HepG2 (cell line): ENCODE measurements around the gene TOB1. TPM values are rescaled to one million over a fixed set of nuclear protein-coding genes. Genes with fewer than 3 reads are reported as not detected.

Source experiments
- ATAC-seq: fragments of 200-7000 bp; cut with Tn5 transposase; 3 replicates; pipeline ENCODE4 v1.9.1; 2020; ENCODE audit warnings: mild to moderate bottlenecking, moderate library complexity
- BruUV-seq: library from RNA; stranded (reverse); fragments of 400-500 nt; replicated peaks from 2 replicates; lab custom pipeline; 2021; lab: Mats Ljungman, UMichigan
- CTCF ChIA-PET: fragments of 300-600 bp; formaldehyde crosslinking; extraction: SDS; loops from one replicate; lab custom pipeline; 2021; ENCODE audit warnings: low total read pairs, inconsistent platforms, low intra/inter-chr PET ratio; lab: Yijun Ruan, JAX
- POLR2A ChIA-PET: fragments of 350-600 bp; sonication (Branson Sonifier 250); formaldehyde crosslinking; loops from one replicate; lab custom pipeline; 2020; ENCODE audit warnings: antibody characterized with exemption, inconsistent platforms; lab: Yijun Ruan, JAX
- DNase-seq: peaks from one replicate; pipeline ENCODE4 v3.0.0-alpha.2; 2015; ENCODE audit warnings: low spot score
- FAIRE-seq: peaks from 3 replicates; lab custom pipeline; 2011; peaks lifted over from hg19 to GRCh38; lab: Jason Lieb, UNC
- H2AFZ ChIP-seq: one replicate; pipeline ENCODE4 v1.6.1; 2011; ENCODE audit warnings: low read length, inconsistent platforms
- H3K27ac ChIP-seq: fragments of 300-600 bp; 3 replicates; pipeline ENCODE4 v1.8.0; 2011; ENCODE audit warnings: mixed run types, mild to moderate bottlenecking, mixed read lengths, low read length, inconsistent platforms; ENCODE audit not compliant: insufficient read depth; ENCODE audit errors: extremely low read length
- H3K27me3 ChIP-seq, 2 experiments: fragments of 200-600 bp in 1 of 2; 2 replicates in 1 of 2; 3 replicates in 1 of 2; pipeline versions ENCODE4 v1.6.0 to v1.8.0; 2011; ENCODE audit warnings: low read length in 2 of 2, mild to moderate bottlenecking in 2 of 2, moderate library complexity in 2 of 2, inconsistent platforms in 1 of 2; ENCODE audit not compliant: insufficient read depth in 2 of 2, control insufficient read depth in 1 of 2
- H3K36me3 ChIP-seq, 2 experiments: fragments of 200-600 bp in 1 of 2; replicated peaks in 1 of 2; 2 replicates in 1 of 2; 3 replicates in 1 of 2; pipeline versions ENCODE4 v1.5.1 to v1.8.0; 2011; ENCODE audit warnings: low read length in 2 of 2, inconsistent platforms in 1 of 2; ENCODE audit not compliant: insufficient read depth in 2 of 2, control insufficient read depth in 1 of 2
- H3K4me1 ChIP-seq: 2 replicates; pipeline ENCODE4 v1.5.1; 2012; ENCODE audit warnings: low read length, inconsistent platforms; ENCODE audit not compliant: insufficient read depth
- H3K4me2 ChIP-seq: 2 replicates; pipeline ENCODE4 v1.6.0; 2011; ENCODE audit warnings: low read depth, low read length, inconsistent platforms
- H3K4me3 ChIP-seq, 3 experiments: fragments of 200-600 bp in 1 of 3; sonication (generic), shearing (Covaris generic) in 1 of 3; replicated peaks in 1 of 3; 2 replicates each; pipeline ENCODE4 v1.5.1; 2011 to 2016; ENCODE audit warnings: low read length in 3 of 3, inconsistent platforms in 2 of 3, low read depth in 2 of 3, mild to moderate bottlenecking in 2 of 3, control low read depth in 1 of 3, mixed read lengths in 1 of 3; ENCODE audit not compliant: insufficient read depth in 1 of 3
- H3K79me2 ChIP-seq: one replicate; pipeline ENCODE4 v1.6.1; 2011; ENCODE audit warnings: low read length, inconsistent platforms; ENCODE audit not compliant: insufficient read depth
- H3K9ac ChIP-seq: 2 replicates; pipeline ENCODE4 v1.6.0; 2011; ENCODE audit warnings: mild to moderate bottlenecking, low read depth, low read length, inconsistent platforms; ENCODE audit not compliant: insufficient read depth
- H3K9me3 ChIP-seq: 2 replicates; pipeline ENCODE4 v1.5.1; 2012; ENCODE audit warnings: mild to moderate bottlenecking, low read length
- H4K20me1 ChIP-seq: 2 replicates; pipeline ENCODE4 v1.6.0; 2011; ENCODE audit warnings: inconsistent platforms, mild to moderate bottlenecking, low read length, moderate library complexity; ENCODE audit not compliant: insufficient read depth
- DR1 ChIP-seq: sonication (generic); formaldehyde crosslinking; IDR thresholded peaks from 2 replicates; pipeline ENCODE4 v1.8.0; 2021; ENCODE audit warnings: mild to moderate bottlenecking, missing genetic modification reagents, inconsistent platforms
- GATAD2A ChIP-seq: IDR thresholded peaks from 2 replicates; pipeline ENCODE4 v1.6.1; 2016
- KLF16 ChIP-seq, 2 experiments: sonication (generic) in 1 of 2; formaldehyde crosslinking in 1 of 2; IDR thresholded peaks; 2 replicates each; pipeline versions ENCODE4 v1.6.1 to v1.8.0; 2016 to 2023; ENCODE audit warnings: missing genetic modification reagents in 2 of 2, missing compliant biosample characterization in 1 of 2
- RAD21 ChIP-seq: fragments of 450-650 bp; formaldehyde crosslinking; IDR thresholded peaks from 2 replicates; pipeline ENCODE4 v1.5.0; 2020; ENCODE audit warnings: mild to moderate bottlenecking
- TBX2 ChIP-seq: sonication (generic); formaldehyde crosslinking; IDR thresholded peaks from 2 replicates; pipeline ENCODE4 v1.5.0; 2020; ENCODE audit warnings: missing genetic modification reagents, mild to moderate bottlenecking, borderline replicate concordance
- WGBS: methylation state at CpG from one replicate; pipeline ENCODE4 v1.1.6; 2017; ENCODE audit warnings: low lambda C conversion rate; 5-methylcytosine and 5-hydroxymethylcytosine counted together
- in situ Hi-C: cut with HindIII; loops from 2 replicates; pipeline ENCODE4 v1.10.0; 2017; ENCODE audit warnings: low pct_unique_long_range_greater_than_20kb; ENCODE audit not compliant: extremely low pct_ligation_motif_present
- intact Hi-C: fragments of 100-400 bp; cut with micrococcal nuclease; formaldehyde crosslinking; loops from one replicate; pipeline ENCODE4 v1.10.0; 2022; ENCODE audit not compliant: unreplicated experiment
- polyA plus RNA-seq, 8 experiments: library from polyadenylated mRNA; depleted of rRNA in 3 of 8; stranded (reverse) in 7 of 8; unstranded in 1 of 8; fragments of >200 nt; fragmentation: Illumina TruSeq in 4 of 8; extraction: Trizol in 4 of 8; gene quantifications; 2 replicates each; pipeline versions ENCODE4 v1.2.1 to v1.2.3, GENCODE V29; 2011 to 2016; ENCODE audit warnings: low read depth in 4 of 8, missing spikeins in 1 of 8, mixed read lengths in 1 of 8; ENCODE audit not compliant: insufficient read depth in 1 of 8
- total RNA-seq, 5 experiments: library from RNA; depleted of rRNA; stranded (reverse); fragments of >200 nt; fragmentation: Illumina TruSeq; extraction: Trizol; gene quantifications; 2 replicates each; pipeline ENCODE4 v1.2.3, GENCODE V29; 2016; ENCODE audit warnings: low read depth in 1 of 5
- TF ChIP-seq, protein P1 (sequence below): IDR thresholded peaks from 2 replicates; pipeline ENCODE4 v1.6.1; 2018; ENCODE audit warnings: missing genetic modification reagents, mild to moderate bottlenecking, missing compliant biosample characterization
- TF ChIP-seq, protein P2 (sequence below): IDR thresholded peaks from 2 replicates; pipeline ENCODE4 v1.6.1; 2016; ENCODE audit warnings: control low read depth
- TF ChIP-seq, protein P3 (sequence below): sonication (generic); formaldehyde crosslinking; IDR thresholded peaks from 2 replicates; pipeline ENCODE4 v1.4.0; 2020; ENCODE audit warnings: missing genetic modification reagents

TOB1 gene
- total and polyA plus RNA-seq, 2 of the 13 experiments (the other 11 are each of a cell fraction or from before 2014, with no cell fraction given), result 21.9 to 57.7 TPM

DNA sequence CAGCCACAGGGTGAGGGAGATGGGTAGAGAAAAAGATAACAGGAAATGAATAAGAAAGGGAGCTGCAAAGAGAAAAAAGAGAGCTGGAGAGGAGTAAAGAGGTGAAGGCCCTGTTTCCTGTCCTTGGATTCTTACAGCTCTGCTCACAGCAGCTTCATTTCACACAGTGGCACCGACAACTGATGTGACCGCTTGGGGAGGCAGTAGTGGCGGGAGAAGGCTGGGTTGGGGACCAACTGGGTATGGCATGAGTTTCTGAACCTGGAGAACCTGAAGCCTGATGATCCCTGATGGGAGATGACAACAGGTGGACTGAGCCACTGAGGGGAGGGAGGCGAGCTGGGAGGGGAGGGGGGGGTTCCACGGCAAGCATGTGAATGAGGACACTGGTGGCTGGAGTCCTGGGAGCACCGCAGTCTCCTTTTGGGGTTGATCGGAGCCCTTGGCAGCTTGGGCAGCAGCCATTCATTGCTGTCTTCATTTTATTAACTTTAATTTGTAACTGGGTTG lies 34.3 kb upstream of the TOB1 start:
- WGBS, result 64% methylated on average over 7 of the region's 7 CpGs
- CTCF ChIA-PET, result no interaction called here
- intact Hi-C loops, result no loop called here
- ATAC-seq (no peak), FAIRE-seq (no peak), DNase-seq (no peak)
- H4K20me1 ChIP-seq, result no peaks in the 10 kb centered on the region
- POLR2A ChIA-PET, result interaction anchor here (0.7 to 12.8 kb wide), 11 partner anchors 8 to 47 kb away, joined by 3 to 343 read pairs (median 16); partner anchors contain the start of gene TOB1
- no peaks in the 10 kb centered on the region for H3K36me3 ChIP-seq
- H3K9ac ChIP-seq, result peak overlapping the region; percentile 4; the same call in 1 of the 2 replicates
- H3K27me3 ChIP-seq, result no peaks in the 10 kb centered on the region
- no TSS peak for BruUV-seq
- no peaks in the 10 kb centered on the region for H3K9me3 ChIP-seq
- in situ Hi-C loops, result loop anchor here (5.0 kb wide), 1 partner anchor 42 kb away; no protein-coding TSS in a partner anchor
- H3K4me1 ChIP-seq, result peaks cover 82% of the 10 kb centered on the region
- no peaks in the 10 kb centered on the region for H3K79me2 ChIP-seq
- H3K27ac ChIP-seq, result no peak overlapping the region
- H2AFZ ChIP-seq, result no peak overlapping the region
- H3K4me3 ChIP-seq, result peak overlapping the region in 2 of 3 experiments; percentile 4 to 35; a peak in 2 of 6 replicates
- peak overlapping the region; percentile 80 for H3K4me2 ChIP-seq
- 0 out of 4 replicates have a peak, but pooled peaks of 1 of the 2 experiments have one; percentile 13 for TF ChIP-seq KLF16 (CRISPR knock-in tag; IDR thresholded peaks at IDR 0.05)
- 0 out of 2 replicates have a peak, but pooled peaks have one; percentile 11 for TF ChIP-seq TBX2 (CRISPR knock-in tag)
- TF ChIP-seq, protein P1, sequence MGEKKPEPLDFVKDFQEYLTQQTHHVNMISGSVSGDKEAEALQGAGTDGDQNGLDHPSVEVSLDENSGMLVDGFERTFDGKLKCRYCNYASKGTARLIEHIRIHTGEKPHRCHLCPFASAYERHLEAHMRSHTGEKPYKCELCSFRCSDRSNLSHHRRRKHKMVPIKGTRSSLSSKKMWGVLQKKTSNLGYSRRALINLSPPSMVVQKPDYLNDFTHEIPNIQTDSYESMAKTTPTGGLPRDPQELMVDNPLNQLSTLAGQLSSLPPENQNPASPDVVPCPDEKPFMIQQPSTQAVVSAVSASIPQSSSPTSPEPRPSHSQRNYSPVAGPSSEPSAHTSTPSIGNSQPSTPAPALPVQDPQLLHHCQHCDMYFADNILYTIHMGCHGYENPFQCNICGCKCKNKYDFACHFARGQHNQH (CRISPR knock-in tag), result 0 out of 2 replicates have a peak, but pooled peaks have one; percentile 0
- TF ChIP-seq GATAD2A (CRISPR knock-in tag), result 0 out of 2 replicates have a peak, but pooled peaks have one; percentile 13
- TF ChIP-seq, protein P2, sequence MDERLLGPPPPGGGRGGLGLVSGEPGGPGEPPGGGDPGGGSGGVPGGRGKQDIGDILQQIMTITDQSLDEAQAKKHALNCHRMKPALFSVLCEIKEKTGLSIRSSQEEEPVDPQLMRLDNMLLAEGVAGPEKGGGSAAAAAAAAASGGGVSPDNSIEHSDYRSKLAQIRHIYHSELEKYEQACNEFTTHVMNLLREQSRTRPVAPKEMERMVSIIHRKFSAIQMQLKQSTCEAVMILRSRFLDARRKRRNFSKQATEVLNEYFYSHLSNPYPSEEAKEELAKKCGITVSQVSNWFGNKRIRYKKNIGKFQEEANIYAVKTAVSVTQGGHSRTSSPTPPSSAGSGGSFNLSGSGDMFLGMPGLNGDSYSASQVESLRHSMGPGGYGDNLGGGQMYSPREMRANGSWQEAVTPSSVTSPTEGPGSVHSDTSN (CRISPR knock-in tag), result no peak
- no peak for TF ChIP-seq RAD21
- TF ChIP-seq, protein P3, sequence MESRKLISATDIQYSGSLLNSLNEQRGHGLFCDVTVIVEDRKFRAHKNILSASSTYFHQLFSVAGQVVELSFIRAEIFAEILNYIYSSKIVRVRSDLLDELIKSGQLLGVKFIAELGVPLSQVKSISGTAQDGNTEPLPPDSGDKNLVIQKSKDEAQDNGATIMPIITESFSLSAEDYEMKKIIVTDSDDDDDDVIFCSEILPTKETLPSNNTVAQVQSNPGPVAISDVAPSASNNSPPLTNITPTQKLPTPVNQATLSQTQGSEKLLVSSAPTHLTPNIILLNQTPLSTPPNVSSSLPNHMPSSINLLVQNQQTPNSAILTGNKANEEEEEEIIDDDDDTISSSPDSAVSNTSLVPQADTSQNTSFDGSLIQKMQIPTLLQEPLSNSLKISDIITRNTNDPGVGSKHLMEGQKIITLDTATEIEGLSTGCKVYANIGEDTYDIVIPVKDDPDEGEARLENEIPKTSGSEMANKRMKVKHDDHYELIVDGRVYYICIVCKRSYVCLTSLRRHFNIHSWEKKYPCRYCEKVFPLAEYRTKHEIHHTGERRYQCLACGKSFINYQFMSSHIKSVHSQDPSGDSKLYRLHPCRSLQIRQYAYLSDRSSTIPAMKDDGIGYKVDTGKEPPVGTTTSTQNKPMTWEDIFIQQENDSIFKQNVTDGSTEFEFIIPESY (CRISPR knock-in tag), result peak; percentile 73
- TF ChIP-seq DR1 (CRISPR knock-in tag), result no peak
- TF ChIP-seq, all 625 proteins: peak for 5
